ENCODE results near the gene RPS19BP1. TPM values are rescaled to one million over a fixed set of nuclear protein-coding genes. Genes with fewer than 3 reads are reported as not detected.

RPS19BP1 gene
- polyA plus RNA-seq, 2 of the 4 experiments (the other 2 are of a cell fraction): 51.1 to 74.0 TPM

GRCh38 chr22:39545386-39546365 is 13.1 kb upstream of the RPS19BP1 start:
- ChIA-PET CTCF (interaction anchor here (0.6 to 37.2 kb wide), 4 partner anchors 11 to 482 kb away, joined by 3 to 899 read pairs (median 13); no protein-coding TSS in a partner anchor), POLR2A (no interaction called here)
- 25% methylated on average over 39 of the region's 39 CpGs for WGBS (ENCODE audit: missing lambda C conversion rate)
- H3K4me3 ChIP-seq: no peak overlapping the region
- TF ChIP-seq NPAS2 (CRISPR knock-in tag; IDR thresholded peaks at IDR 0.05; ENCODE audit: borderline replicate concordance) (no peak), EHMT2 (IDR thresholded peaks at IDR 0.05; ENCODE audit: low read depth) (peak; percentile 95), ZSCAN20 (CRISPR knock-in tag; IDR thresholded peaks at IDR 0.05) (0 out of 2 replicates have a peak, but pooled peaks have one; percentile 42), EHF (CRISPR knock-in tag; IDR thresholded peaks at IDR 0.05) (no peak), REST (IDR thresholded peaks at IDR 0.05) (peak; percentile 97)
- DNase-seq (ENCODE audit: low read depth in 1 of 2, low spot score in 1 of 2) (no peak), FAIRE-seq (no peak), ATAC-seq (peak; percentile 47 to 57; a peak in 3 of 6 replicates)
- no peak overlapping the region for H3K27ac ChIP-seq
- H3K4me1 ChIP-seq: no peaks in the 10 kb centered on the region
- H3K9me3 ChIP-seq: no peaks in the 10 kb centered on the region
- H3K4me2 ChIP-seq: no peak overlapping the region

- no peak for FAIRE-seq
- CTCF ChIA-PET: interaction anchor here (0.7 to 37.2 kb wide), 3 partner anchors 9 to 485 kb away, joined by 5 to 899 read pairs (median 23); no protein-coding TSS in a partner anchor
Observed at GRCh38 chr22:39543095-39543494, 10.5 kb upstream of the RPS19BP1 start.

GRCh38 chr22:39537975-39538374 is 5.4 kb upstream of the RPS19BP1 start:
- ChIA-PET POLR2A (no interaction called here), CTCF (interaction anchor here (1.5 to 37.2 kb wide), 2 partner anchors 9 to 490 kb away, joined by 3 to 899 read pairs; no protein-coding TSS in a partner anchor)
- H3K9me3 ChIP-seq: no peaks in the 10 kb centered on the region
- no peak for FAIRE-seq
- no peak for DNase-seq (ENCODE audit: low read depth in 1 of 2, low spot score in 1 of 2)
- TF ChIP-seq E2F6 (IDR thresholded peaks at IDR 0.05; ENCODE audit: borderline replicate concordance, low read depth): no peak
- TF ChIP-seq EP300 (IDR thresholded peaks at IDR 0.05): no peak
- no peak for TF ChIP-seq CBX2 (IDR thresholded peaks at IDR 0.05; ENCODE audit: borderline replicate concordance, low read depth)
- no peak overlapping the region for H3K4me2 ChIP-seq
- no peak overlapping the region for H3K4me3 ChIP-seq
- 20% methylated on average over 2 of the region's 2 CpGs for whole genome bisulfite sequencing (ENCODE audit: missing lambda C conversion rate)
- no peak for ATAC-seq
- H3K4me1 ChIP-seq: peaks cover 7% of the 10 kb centered on the region; the same call in 2 of the 3 replicates
- H3K27ac ChIP-seq: no peak overlapping the region

More at GRCh38 chr22:39543095-39543494, 10.5 kb upstream of the RPS19BP1 start:
- no peaks in the 10 kb centered on the region for H3K9me3 ChIP-seq
- ATAC-seq (peak in 1 of 2 experiments; percentile 81; a peak in 4 of 6 replicates), DNase-seq (ENCODE audit: low read depth in 1 of 2, low spot score in 1 of 2) (peak; percentile 33 to 35)
- 15% methylated on average over 11 of the region's 11 CpGs for WGBS (ENCODE audit: missing lambda C conversion rate)
- H3K27ac ChIP-seq: no peak overlapping the region
- no peak overlapping the region for H3K4me2 ChIP-seq
- TF ChIP-seq NFE2L2 (conservative IDR thresholded peaks at IDR 0.05; ENCODE audit: low read length) (no peak), RAD21 (conservative IDR thresholded peaks at IDR 0.05 in 1 of 2, IDR thresholded peaks at IDR 0.05 in 1 of 2) (peak; percentile 39 to 56; a peak in 4 of 5 replicates), ESRRA (IDR thresholded peaks at IDR 0.05; ENCODE audit: borderline replicate concordance, low read length) (no peak), CTCF (IDR thresholded peaks at IDR 0.05) (peak; percentile 31; the same call in 2 of the 3 replicates), SMC3 (IDR thresholded peaks at IDR 0.05) (peak; percentile 50; the same call in 2 of the 3 replicates)
- POLR2A ChIA-PET: no interaction called here
- H3K4me1 ChIP-seq: no peaks in the 10 kb centered on the region
- H3K4me3 ChIP-seq: no peak overlapping the region
